GM18520 (cell line): ENCODE data around the gene DTWD1.
"Not testable (repeated sequence)": the region's sequence is repeated elsewhere in the genome, so short reads cannot be mapped to it uniquely, and the experiment has no call there.

Experiments used
- ATAC-seq: cut with Tn5 transposase; IDR thresholded peaks from one replicate; pipeline ENCODE4 v1.9.1; 2021; ENCODE audit not compliant: unreplicated experiment

DTWD1 gene

GRCh38 chr15:49620658-49621368, at the start of gene DTWD1, which contains the start of gene FAM227B:
Gene DTWD1 (plus strand): TSS chr15:49621048. CDS start chr15:49625168, 4,120 bp downstream.
Gene FAM227B (minus strand): TSS chr15:49620818. CDS start chr15:49615171, 5,647 bp downstream.
- peak; percentile 97 for ATAC-seq

- no peak for ATAC-seq
These were observed 47.4 kb upstream of the DTWD1 start for GRCh38 chr15:49573421-49573820.

GRCh38 chr15:49589030-49589429, 31.8 kb upstream of the DTWD1 start:
- ATAC-seq = peak; percentile 71

- ATAC-seq = not testable (repeated sequence)
These were observed 28.0 kb upstream of the DTWD1 start for GRCh38 chr15:49592829-49593316.

- ATAC-seq = no peak
These were observed 16.0 kb upstream of the DTWD1 start for GRCh38 chr15:49604625-49605409.

GRCh38 chr15:49605588-49605987, 15.3 kb upstream of the DTWD1 start:
- ATAC-seq = no peak

- no peak for ATAC-seq
These were observed 14.3 kb upstream of the DTWD1 start for GRCh38 chr15:49606594-49606993.

GRCh38 chr15:49610157-49610918, 10.5 kb upstream of the DTWD1 start:
- no peak for ATAC-seq

- not testable (repeated sequence) for ATAC-seq
These were observed 8.6 kb upstream of the DTWD1 start for GRCh38 chr15:49612240-49612639.

GRCh38 chr15:49619226-49619625, 1.6 kb upstream of the DTWD1 start:
- no peak for ATAC-seq

- ATAC-seq = no peak
These were observed 649 bp upstream of the DTWD1 start for GRCh38 chr15:49620199-49620598.

- no peak for ATAC-seq
These were observed 558 bp downstream of the DTWD1 start for GRCh38 chr15:49621401-49621811.

GRCh38 chr15:49621887-49622286, 1.0 kb downstream of the DTWD1 start:
- no peak for ATAC-seq

GRCh38 chr15:49622561-49622960, 1.7 kb downstream of the DTWD1 start:
- no peak for ATAC-seq

GRCh38 chr15:49624056-49624455, 3.2 kb downstream of the DTWD1 start:
- ATAC-seq = no peak

GRCh38 chr15:49625460-49626036, 4.7 kb downstream of the DTWD1 start:
- no peak for ATAC-seq

- no peak for ATAC-seq
These were observed 6.6 kb downstream of the DTWD1 start for GRCh38 chr15:49627407-49627877.

- ATAC-seq = no peak
These were observed 7.5 kb downstream of the DTWD1 start for GRCh38 chr15:49628379-49628778.

GRCh38 chr15:49637857-49638256, 17.0 kb downstream of the DTWD1 start:
- ATAC-seq = no peak

GRCh38 chr15:49644364-49644794, 23.5 kb downstream of the DTWD1 start:
- ATAC-seq = no peak

GRCh38 chr15:49645277-49645676, 24.4 kb downstream of the DTWD1 start:
- ATAC-seq = no peak
